ENCODE results near the gene PROP1.
A peak's percentile ranks its signal among the peaks of the same experiment; 100 is the strongest.

- no peak for TF ChIP-seq CTCF (conservative IDR thresholded peaks at IDR 0.05; ENCODE audit: low read depth, low read length)
- TF ChIP-seq EZH2 (IDR thresholded peaks at IDR 0.05; ENCODE audit: borderline replicate concordance, low read depth, low read length, poor library complexity, severe bottlenecking) = peak; percentile 21
Measured at GRCh38 chr5:177983763-177984583, 12.1 kb downstream of the PROP1 start.
